ENCODE results near the gene PRDM16. TPM values are rescaled to one million over a fixed set of nuclear protein-coding genes. Genes with fewer than 3 reads are reported as not detected.

Gene PRDM16
- total RNA-seq, 1 donor from 2014 or later: 5.6 TPM

- no peak for DNase-seq (ENCODE audit: low read depth)
- peaks cover 3% of the 10 kb centered on the region for H3K27me3 ChIP-seq (ENCODE audit: control insufficient read depth, insufficient read depth, low read length)
- no peak for TF ChIP-seq CTCF (IDR thresholded peaks at IDR 0.05; ENCODE audit: insufficient read depth, low read length, poor library complexity, severe bottlenecking)
These were observed 413.4 kb downstream of the PRDM16 start for GRCh38 chr1:3482378-3482849.

GRCh38 chr1:3483380-3483779 lies 414.4 kb downstream of the PRDM16 start:
- Histone ChIP-seq H3K27me3 (ENCODE audit: control insufficient read depth, insufficient read depth, low read length) (peaks cover 3% of the 10 kb centered on the region), H3K4me3 (ENCODE audit: low read depth, low read length) (no peak overlapping the region), H3K36me3 (ENCODE audit: control insufficient read depth, insufficient read depth, low read length) (no peaks in the 10 kb centered on the region)
- TF ChIP-seq CTCF (IDR thresholded peaks at IDR 0.05; ENCODE audit: insufficient read depth, low read length, poor library complexity, severe bottlenecking): no peak
- no peak for DNase-seq (ENCODE audit: low read depth)

More at GRCh38 chr1:3482378-3482849, 413.4 kb downstream of the PRDM16 start:
- Histone ChIP-seq H3K36me3 (ENCODE audit: control insufficient read depth, insufficient read depth, low read length) (no peaks in the 10 kb centered on the region), H3K4me3 (ENCODE audit: low read depth, low read length) (no peak overlapping the region)

DNA sequence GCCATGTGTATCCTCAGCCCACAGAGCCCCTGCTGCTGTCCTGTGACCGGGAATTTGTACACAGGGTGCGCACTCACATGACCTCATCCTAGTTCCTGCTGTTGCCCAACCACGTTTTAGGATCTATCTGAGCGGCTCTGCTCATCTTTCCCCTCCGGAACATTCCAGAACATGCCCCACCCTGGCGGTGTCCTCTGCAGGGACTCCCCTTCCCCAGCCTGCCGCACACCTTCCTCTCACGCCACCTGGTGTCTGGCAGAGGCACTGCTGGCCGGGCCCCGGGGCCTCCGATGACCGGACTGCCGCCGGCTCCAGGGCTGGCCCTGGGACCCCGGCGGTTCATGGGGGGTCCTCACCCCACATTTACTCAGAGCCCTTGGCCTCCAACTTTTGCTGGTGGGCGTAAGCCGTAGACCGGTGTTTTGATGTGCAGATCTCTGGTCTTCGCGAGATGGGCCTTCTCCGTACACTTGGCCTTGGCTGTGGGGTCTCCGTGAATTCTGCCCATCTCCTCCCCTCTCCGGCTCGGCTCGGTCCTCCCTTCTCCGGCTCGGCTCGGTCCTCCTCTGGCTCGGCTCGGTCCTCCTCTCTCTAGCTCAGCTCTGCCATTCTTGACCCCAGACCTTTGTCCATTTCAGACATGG lies 414.9 kb downstream of the PRDM16 start:
- DNase-seq (ENCODE audit: low read depth): no peak
- peak; percentile 92 for TF ChIP-seq CTCF (IDR thresholded peaks at IDR 0.05; ENCODE audit: insufficient read depth, low read length, poor library complexity, severe bottlenecking)
- Histone ChIP-seq H3K4me3 (ENCODE audit: low read depth, low read length) (no peak overlapping the region), H3K36me3 (ENCODE audit: control insufficient read depth, insufficient read depth, low read length) (no peaks in the 10 kb centered on the region), H3K27me3 (ENCODE audit: control insufficient read depth, insufficient read depth, low read length) (peaks cover 3% of the 10 kb centered on the region)

DNA sequence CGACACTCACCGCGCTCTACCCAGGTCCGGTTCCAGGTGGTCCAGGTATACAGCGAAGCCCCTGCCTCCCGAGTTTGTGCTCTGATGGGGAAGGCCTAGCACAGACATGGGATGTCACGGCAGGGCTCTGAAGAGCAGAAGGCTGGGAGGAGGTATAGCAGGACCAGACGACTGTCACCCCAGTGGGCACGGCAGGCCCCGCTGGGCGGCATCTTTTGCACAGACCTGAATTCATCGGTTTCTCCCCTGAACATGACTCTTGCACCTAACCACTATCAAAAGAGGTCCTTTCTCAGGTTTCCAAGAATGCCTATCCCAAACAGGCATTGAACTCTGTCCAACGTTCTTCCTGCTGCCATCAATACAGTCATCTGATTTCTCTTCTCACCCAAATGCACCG lies 416.0 kb downstream of the PRDM16 start:
- Histone ChIP-seq H3K36me3 (ENCODE audit: control insufficient read depth, insufficient read depth, low read length) (no peaks in the 10 kb centered on the region), H3K4me3 (ENCODE audit: low read depth, low read length) (no peak overlapping the region), H3K27me3 (ENCODE audit: control insufficient read depth, insufficient read depth, low read length) (peaks cover 3% of the 10 kb centered on the region)
- TF ChIP-seq CTCF (IDR thresholded peaks at IDR 0.05; ENCODE audit: insufficient read depth, low read length, poor library complexity, severe bottlenecking): no peak
- DNase-seq (ENCODE audit: low read depth): no peak

Other genes starting within 250 kb of the PRDM16 start
- gene ACTRT2, start 47.7 kb upstream of the PRDM16 start, total RNA-seq: not detected in 2 replicates

Data from kidney epithelial cell (primary cell).